ENCODE results near the gene RPL36A.
A peak's percentile ranks its signal among the peaks of the same experiment; 100 is the strongest.

The RPL36A gene

DNA sequence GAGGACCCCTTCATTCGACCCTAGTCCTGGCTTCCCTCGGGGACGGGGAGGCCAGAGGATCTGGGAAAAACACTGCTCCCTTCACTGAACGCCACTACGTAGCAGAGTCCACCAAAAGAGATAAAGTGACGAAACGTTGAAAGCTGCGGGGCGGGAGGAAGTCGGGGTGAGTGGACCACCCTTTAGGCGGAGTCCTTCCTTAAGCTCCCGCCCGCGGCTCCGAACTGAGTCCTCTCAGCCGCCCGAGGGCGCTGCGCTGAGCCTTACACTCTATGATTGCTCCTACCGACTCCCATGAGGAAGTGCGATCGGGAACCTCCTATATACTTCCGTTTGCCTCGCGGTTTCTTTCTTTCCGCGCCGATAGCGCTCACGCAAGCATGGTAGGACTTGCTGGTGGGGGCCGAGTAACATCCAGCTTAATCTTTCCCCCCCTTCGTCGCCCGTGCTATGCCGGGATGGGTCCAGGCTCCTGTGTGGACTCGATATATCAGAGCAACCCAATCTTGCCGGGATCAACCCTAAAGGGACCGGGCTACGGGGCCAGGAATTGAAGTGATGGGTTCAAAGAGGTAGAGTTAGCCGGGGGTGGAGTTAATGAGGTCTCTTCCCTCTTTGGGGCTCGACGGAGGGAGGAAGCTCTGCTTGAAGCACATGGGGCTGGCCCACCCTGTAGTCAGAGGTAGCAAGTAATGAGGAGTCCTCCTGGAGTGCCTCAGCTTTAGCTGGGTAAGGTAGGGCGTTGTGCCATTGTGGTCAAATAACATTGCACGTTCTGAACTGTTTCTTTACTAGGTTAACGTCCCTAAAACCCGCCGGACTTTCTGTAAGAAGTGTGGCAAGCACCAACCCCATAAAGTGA lies at the start of gene RPL36A:
RPL36A (plus strand) TSS at position 348 of the 862 bp plus-strand sequence; CDS start at position 381, 33 bp downstream.
- Histone ChIP-seq H3K79me2 (ENCODE audit: insufficient read depth, low read length) (peaks cover 21% of the 10 kb centered on the region), H3K9me3 (ENCODE audit: insufficient read depth, low read length) (no peaks in the 10 kb centered on the region), H3K36me3 (ENCODE audit: low read length) (peaks cover 16% of the 10 kb centered on the region), H2AFZ (ENCODE audit: low read depth, low read length, severe bottlenecking) (peak within 1 kb of the TSS; percentile 63), H4K20me1 (ENCODE audit: low read depth, low read length) (no peaks in the 10 kb centered on the region), H3K27ac (ENCODE audit: low read depth, low read length) (peak within 1 kb of the TSS; percentile 85), H3K27me3 (ENCODE audit: low read length) (no peaks in the 10 kb centered on the region), H3K9ac (ENCODE audit: low read length) (peak within 1 kb of the TSS; percentile 93), H3F3A (ENCODE audit: insufficient read depth) (peaks cover 48% of the 10 kb centered on the region), H3K9me2 (replicated peaks; ENCODE audit: insufficient read depth, low read length) (no peaks in the 10 kb centered on the region), H3K4me2 (ENCODE audit: low read depth, low read length, poor library complexity, severe bottlenecking) (peak within 1 kb of the TSS; percentile 92), H3K4me3 (ENCODE audit: insufficient read depth, low read length, poor library complexity, severe bottlenecking) (peak within 1 kb of the TSS; percentile 64)
- TF ChIP-seq, protein P1, sequence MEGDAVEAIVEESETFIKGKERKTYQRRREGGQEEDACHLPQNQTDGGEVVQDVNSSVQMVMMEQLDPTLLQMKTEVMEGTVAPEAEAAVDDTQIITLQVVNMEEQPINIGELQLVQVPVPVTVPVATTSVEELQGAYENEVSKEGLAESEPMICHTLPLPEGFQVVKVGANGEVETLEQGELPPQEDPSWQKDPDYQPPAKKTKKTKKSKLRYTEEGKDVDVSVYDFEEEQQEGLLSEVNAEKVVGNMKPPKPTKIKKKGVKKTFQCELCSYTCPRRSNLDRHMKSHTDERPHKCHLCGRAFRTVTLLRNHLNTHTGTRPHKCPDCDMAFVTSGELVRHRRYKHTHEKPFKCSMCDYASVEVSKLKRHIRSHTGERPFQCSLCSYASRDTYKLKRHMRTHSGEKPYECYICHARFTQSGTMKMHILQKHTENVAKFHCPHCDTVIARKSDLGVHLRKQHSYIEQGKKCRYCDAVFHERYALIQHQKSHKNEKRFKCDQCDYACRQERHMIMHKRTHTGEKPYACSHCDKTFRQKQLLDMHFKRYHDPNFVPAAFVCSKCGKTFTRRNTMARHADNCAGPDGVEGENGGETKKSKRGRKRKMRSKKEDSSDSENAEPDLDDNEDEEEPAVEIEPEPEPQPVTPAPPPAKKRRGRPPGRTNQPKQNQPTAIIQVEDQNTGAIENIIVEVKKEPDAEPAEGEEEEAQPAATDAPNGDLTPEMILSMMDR (IDR thresholded peaks at IDR 0.05; ENCODE audit: insufficient read depth, low read length, poor library complexity, severe bottlenecking): peak; percentile 47
- no peak for TF ChIP-seq EZH2phosphoT487 (conservative IDR thresholded peaks at IDR 0.05; ENCODE audit: low read length)

DNA sequence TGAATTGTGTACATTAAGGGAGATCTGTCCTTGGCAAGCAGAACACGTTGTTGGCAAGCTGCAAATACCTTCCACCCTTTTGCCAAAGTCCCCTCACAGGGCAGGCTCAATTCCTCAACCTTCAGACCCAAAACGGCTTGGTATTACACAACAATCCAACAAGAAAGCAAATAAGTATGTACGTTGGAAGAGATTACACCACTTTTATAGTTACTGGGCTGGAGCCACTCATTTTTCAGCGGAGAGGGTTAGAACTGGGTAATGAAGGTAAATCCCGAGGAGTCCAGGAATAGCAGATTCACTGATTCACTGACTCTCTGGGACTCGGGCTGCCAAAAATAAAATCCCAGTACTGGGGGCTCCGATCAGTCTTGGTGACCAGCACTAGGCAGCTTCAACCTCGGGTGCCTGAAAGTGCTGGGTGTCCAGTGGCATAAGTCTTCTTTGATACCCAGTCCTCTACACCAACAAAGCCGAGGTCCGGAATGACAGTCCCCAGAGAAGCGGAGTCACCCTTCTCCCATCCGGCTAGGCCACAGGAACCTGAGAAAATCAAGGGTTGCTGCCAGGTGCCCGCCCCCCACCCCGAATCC lies 42.9 kb upstream of the RPL36A start:
- H4K20me1 ChIP-seq (ENCODE audit: low read depth, low read length): no peaks in the 10 kb centered on the region
- peaks cover 11% of the 10 kb centered on the region; the same call in 1 of the 2 replicates for H3F3A ChIP-seq (ENCODE audit: insufficient read depth)
- 0 out of 2 replicates have a peak overlapping the region, but pooled peaks have one; percentile 26 for H3K27ac ChIP-seq (ENCODE audit: low read depth, low read length)
- H3K36me3 ChIP-seq (ENCODE audit: low read length): no peaks in the 10 kb centered on the region
- peak overlapping the region; percentile 89 for H3K9ac ChIP-seq (ENCODE audit: low read length)
- no peaks in the 10 kb centered on the region for H3K9me2 ChIP-seq (replicated peaks; ENCODE audit: insufficient read depth, low read length)
- peaks cover 35% of the 10 kb centered on the region for H3K79me2 ChIP-seq (ENCODE audit: insufficient read depth, low read length)
- H3K4me3 ChIP-seq (ENCODE audit: insufficient read depth, low read length, poor library complexity, severe bottlenecking): peak overlapping the region; percentile 92
- H3K9me3 ChIP-seq (ENCODE audit: insufficient read depth, low read length): no peaks in the 10 kb centered on the region
- peak overlapping the region; percentile 86 for H2AFZ ChIP-seq (ENCODE audit: low read depth, low read length, severe bottlenecking)
- TF ChIP-seq EZH2phosphoT487 (conservative IDR thresholded peaks at IDR 0.05; ENCODE audit: low read length): no peak
- TF ChIP-seq, protein P1 (IDR thresholded peaks at IDR 0.05; ENCODE audit: insufficient read depth, low read length, poor library complexity, severe bottlenecking): no peak
- H3K27me3 ChIP-seq (ENCODE audit: low read length): no peaks in the 10 kb centered on the region
- peak overlapping the region; percentile 89 for H3K4me2 ChIP-seq (ENCODE audit: low read depth, low read length, poor library complexity, severe bottlenecking)

DNA sequence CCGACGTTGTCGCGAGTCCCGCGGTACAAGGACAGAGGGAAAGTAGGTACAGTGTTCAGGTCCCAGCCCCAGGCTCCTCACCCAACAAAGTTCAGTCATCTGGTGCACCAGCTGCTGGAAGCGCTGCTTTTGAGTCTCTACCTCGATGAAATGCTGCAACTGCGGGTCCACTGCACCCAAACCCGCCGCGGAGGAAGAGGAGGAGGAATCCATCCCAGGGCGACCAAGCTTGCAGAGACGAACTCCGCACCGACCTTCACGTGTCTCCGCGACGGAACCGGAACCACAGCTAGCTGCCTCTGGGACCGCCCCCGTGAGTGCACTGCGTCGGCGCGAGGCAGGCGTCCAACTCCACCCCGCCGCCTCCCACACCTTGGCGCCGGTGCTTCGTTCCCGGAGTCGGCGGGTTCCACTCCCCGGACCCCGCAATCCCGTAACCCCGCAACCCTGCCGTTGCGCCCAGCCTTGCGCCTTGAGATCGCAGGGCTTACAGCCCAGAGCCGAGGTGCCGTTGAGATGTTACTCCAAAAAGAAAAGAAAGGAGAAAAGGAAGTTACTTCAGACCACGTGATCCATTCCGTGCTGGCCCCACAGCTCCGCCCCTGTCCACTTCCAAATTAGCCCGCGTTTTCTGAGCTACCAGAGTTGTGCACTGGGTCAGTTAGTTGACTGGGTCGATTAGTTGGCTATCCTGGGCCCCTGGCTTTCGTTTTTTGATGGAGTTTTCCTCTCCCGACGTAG lies 42.2 kb upstream of the RPL36A start, which contains the start of gene TIMM8A:
TIMM8A (minus strand) TSS at position 291 of the 741 bp plus-strand sequence; CDS start at position 213, 78 bp downstream.
- peak within 1 kb of the TSS; percentile 69 for H3K27ac ChIP-seq (ENCODE audit: low read depth, low read length)
- peaks cover 35% of the 10 kb centered on the region for H3K79me2 ChIP-seq (ENCODE audit: insufficient read depth, low read length)
- H3K36me3 ChIP-seq (ENCODE audit: low read length): no peaks in the 10 kb centered on the region
- no peaks in the 10 kb centered on the region for H3K27me3 ChIP-seq (ENCODE audit: low read length)
- H3K4me3 ChIP-seq (ENCODE audit: insufficient read depth, low read length, poor library complexity, severe bottlenecking): peak within 1 kb of the TSS; percentile 92
- peak within 1 kb of the TSS; percentile 89 for H3K4me2 ChIP-seq (ENCODE audit: low read depth, low read length, poor library complexity, severe bottlenecking)
- no peaks in the 10 kb centered on the region for H4K20me1 ChIP-seq (ENCODE audit: low read depth, low read length)
- peaks cover 11% of the 10 kb centered on the region; the same call in 1 of the 2 replicates for H3F3A ChIP-seq (ENCODE audit: insufficient read depth)
- H3K9me3 ChIP-seq (ENCODE audit: insufficient read depth, low read length): no peaks in the 10 kb centered on the region
- TF ChIP-seq EZH2phosphoT487 (conservative IDR thresholded peaks at IDR 0.05; ENCODE audit: low read length): no peak
- TF ChIP-seq, protein P1 (IDR thresholded peaks at IDR 0.05; ENCODE audit: insufficient read depth, low read length, poor library complexity, severe bottlenecking): no peak
- H2AFZ ChIP-seq (ENCODE audit: low read depth, low read length, severe bottlenecking): peak within 1 kb of the TSS; percentile 86
- H3K9ac ChIP-seq (ENCODE audit: low read length): peak within 1 kb of the TSS; percentile 89
- no peaks in the 10 kb centered on the region for H3K9me2 ChIP-seq (replicated peaks; ENCODE audit: insufficient read depth, low read length)
